ENCODE measurements around the gene NUP210L.

Gene NUP210L

DNA sequence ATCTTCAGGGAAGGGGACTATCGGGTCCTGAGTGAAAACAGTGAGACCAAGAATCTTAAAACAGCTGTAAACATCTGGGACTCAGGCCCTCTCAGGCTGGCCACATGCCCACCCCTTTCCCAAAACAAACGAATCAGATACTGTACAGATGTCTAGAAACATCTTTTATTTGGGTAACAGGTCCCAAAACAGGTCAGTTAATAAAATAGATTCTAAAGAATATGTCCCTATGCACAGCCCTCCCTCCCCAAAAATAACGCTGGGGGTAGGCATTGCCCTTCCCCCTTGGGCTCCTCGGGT is 196.0 kb downstream of the NUP210L start:
- peaks cover 20 to 67% (median 54%) of the 10 kb centered on the region in 4 experiments for H3K4me1 ChIP-seq (ENCODE audit: control extremely low read depth in 1 of 4, control insufficient read depth in 4 of 4, insufficient read depth in 4 of 4, low read length in 3 of 4)
- H3K27ac ChIP-seq (ENCODE audit: insufficient read depth in 1 of 2, low read depth in 1 of 2, low read length in 2 of 2, poor library complexity in 1 of 2, severe bottlenecking in 2 of 2): peak overlapping the region; percentile 83 to 90
- DNase-seq: no peak
- WGBS (ENCODE audit: insufficient coverage): 80% methylated on average over 1 of the region's 4 CpGs
- H3K9me3 ChIP-seq (ENCODE audit: control extremely low read depth in 1 of 5, control insufficient read depth in 4 of 5, insufficient read depth in 2 of 5, low read depth in 1 of 5, low read length in 4 of 5): no peaks in the 10 kb centered on the region
- H3K36me3 ChIP-seq (ENCODE audit: control insufficient read depth in 4 of 4, insufficient read depth in 4 of 4, low read length in 3 of 4): peaks cover 0 to 39% (median 28%) of the 10 kb centered on the region in 4 experiments
- H3K4me3 ChIP-seq (ENCODE audit: control insufficient read depth in 1 of 7, extremely low read depth in 1 of 7, insufficient read depth in 4 of 7, low read depth in 2 of 7, low read length in 6 of 7): peak overlapping the region in 4 of 7 experiments; percentile 87 to 97 (median 96)
- H3K27me3 ChIP-seq (replicated peaks in 2 of 5; ENCODE audit: control insufficient read depth in 4 of 5, insufficient read depth in 5 of 5, low read length in 4 of 5): no peaks in the 10 kb centered on the region
- ChIA-PET POLR2A (interaction anchor here (0.7 to 1.9 kb wide), 3 partner anchors 8 to 32 kb away, joined by 3 to 7 read pairs (median 4); partner anchors contain the start of genes CREB3L4 and RPS27), CTCF (interaction anchor here (1.1 to 6.2 kb wide), 3 partner anchors 8 to 19 kb away, joined by 4 to 52 read pairs (median 6); partner anchors contain the start of genes CREB3L4, DENND4B and JTB)

DNA sequence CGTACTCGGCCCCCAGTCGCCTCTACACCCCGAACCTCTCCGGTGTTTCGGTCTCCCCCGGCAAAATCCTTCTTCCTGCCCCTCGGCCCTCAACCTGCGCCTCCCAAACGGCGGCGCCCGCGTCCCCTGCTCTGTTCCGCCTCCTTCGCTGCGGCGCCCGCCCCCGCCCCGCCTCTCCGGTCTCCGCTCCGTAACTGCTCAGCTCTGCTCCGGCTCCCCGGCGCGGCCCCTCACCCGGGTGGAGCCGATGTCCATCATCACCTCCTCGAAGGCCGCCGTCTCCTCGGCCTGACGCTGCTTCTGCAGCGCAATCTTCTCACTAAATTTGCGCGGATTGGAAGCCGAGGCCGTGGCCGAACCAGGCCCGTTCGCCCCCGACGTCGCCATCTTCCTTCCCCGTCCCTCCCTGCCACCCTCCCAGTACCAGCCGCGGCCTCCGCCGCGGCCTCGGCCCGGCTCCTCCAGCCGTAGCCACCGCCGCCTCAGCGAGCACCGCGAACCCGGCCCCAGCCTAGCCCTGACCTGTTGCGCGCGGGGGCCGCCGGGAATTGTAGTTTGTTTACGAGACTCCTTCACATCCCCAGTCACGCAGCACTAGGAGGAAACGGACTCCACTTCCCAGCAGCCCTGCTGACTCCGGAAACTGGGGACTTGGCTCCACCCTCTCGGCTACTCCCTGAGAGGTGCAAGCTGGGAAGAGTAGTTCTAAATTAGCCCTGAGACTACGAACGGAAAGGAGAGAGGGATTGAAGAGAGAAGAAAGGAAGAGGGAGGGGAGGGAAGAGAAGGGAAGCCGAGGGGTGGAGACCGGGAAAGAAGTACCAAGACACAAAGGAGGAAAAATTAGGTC is 196.5 kb downstream of the NUP210L start, which contains the start of gene CRTC2:
TSS of gene CRTC2 (minus strand) at position 502 of the 850 bp plus-strand sequence. CDS start at position 387, 115 bp downstream.
- under 1% methylated on average over 73 of the region's 75 CpGs for WGBS (ENCODE audit: insufficient coverage)
- Histone ChIP-seq H3K9me3 (ENCODE audit: control extremely low read depth in 1 of 5, control insufficient read depth in 4 of 5, insufficient read depth in 2 of 5, low read depth in 1 of 5, low read length in 4 of 5) (no peaks in the 10 kb centered on the region), H3K36me3 (ENCODE audit: control insufficient read depth in 4 of 4, insufficient read depth in 4 of 4, low read length in 3 of 4) (peaks cover 0 to 45% (median 31%) of the 10 kb centered on the region in 4 experiments), H3K4me1 (ENCODE audit: control extremely low read depth in 1 of 4, control insufficient read depth in 4 of 4, insufficient read depth in 4 of 4, low read length in 3 of 4) (peaks cover 20 to 63% (median 51%) of the 10 kb centered on the region in 4 experiments), H3K27ac (ENCODE audit: insufficient read depth in 1 of 2, low read depth in 1 of 2, low read length in 2 of 2, poor library complexity in 1 of 2, severe bottlenecking in 2 of 2) (peak within 1 kb of the TSS; percentile 83 to 90), H3K27me3 (replicated peaks in 2 of 5; ENCODE audit: control insufficient read depth in 4 of 5, insufficient read depth in 5 of 5, low read length in 4 of 5) (no peaks in the 10 kb centered on the region), H3K4me3 (ENCODE audit: control insufficient read depth in 1 of 7, extremely low read depth in 1 of 7, insufficient read depth in 4 of 7, low read depth in 2 of 7, low read length in 6 of 7) (peak within 1 kb of the TSS; percentile 86 to 97 (median 94))
- CTCF ChIA-PET: interaction anchor here (1.1 to 6.2 kb wide), 4 partner anchors 9 to 42 kb away, joined by 4 to 52 read pairs (median 5); partner anchors contain the start of genes CREB3L4, DENND4B and JTB
- POLR2A ChIA-PET: interaction anchor here (0.5 to 1.9 kb wide), 5 partner anchors 9 to 51 kb away, joined by 3 to 7 read pairs (median 4); partner anchors contain the start of genes CREB3L4 and RPS27
- peak; percentile 97 to 99 (median 98) for DNase-seq

DNA sequence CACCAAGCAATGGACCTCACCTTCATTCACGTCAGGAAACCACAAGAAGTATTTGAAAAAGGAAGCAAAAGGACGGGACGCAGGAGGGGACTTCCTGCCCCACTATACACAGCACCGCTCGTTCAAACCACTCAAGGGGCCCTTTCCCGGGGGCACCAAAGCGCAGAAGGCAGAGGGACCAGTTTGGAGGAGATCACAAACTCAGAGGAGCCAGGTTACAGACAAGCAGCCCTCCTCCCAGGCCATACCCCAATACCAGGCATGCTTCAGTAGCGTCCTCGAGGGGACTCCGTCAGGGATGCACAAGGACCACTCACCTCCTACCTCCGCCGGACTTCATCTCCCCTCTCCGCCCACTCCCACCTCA is 197.1 kb downstream of the NUP210L start:
- ChIA-PET CTCF (interaction anchor here (1.6 to 6.2 kb wide), 3 partner anchors 9 to 41 kb away, joined by 4 to 52 read pairs (median 18); partner anchors contain the start of genes CREB3L4 and DENND4B), POLR2A (interaction anchor here (0.6 to 1.9 kb wide), 4 partner anchors 9 to 13 kb away, joined by 3 to 7 read pairs (median 4); partner anchors contain the start of gene CREB3L4)
- H3K4me3 ChIP-seq (ENCODE audit: control insufficient read depth in 1 of 7, extremely low read depth in 1 of 7, insufficient read depth in 4 of 7, low read depth in 2 of 7, low read length in 6 of 7): peak overlapping the region; percentile 86 to 97 (median 94)
- no peaks in the 10 kb centered on the region for H3K9me3 ChIP-seq (ENCODE audit: control extremely low read depth in 1 of 5, control insufficient read depth in 4 of 5, insufficient read depth in 2 of 5, low read depth in 1 of 5, low read length in 4 of 5)
- peak overlapping the region; percentile 83 to 90 for H3K27ac ChIP-seq (ENCODE audit: insufficient read depth in 1 of 2, low read depth in 1 of 2, low read length in 2 of 2, poor library complexity in 1 of 2, severe bottlenecking in 2 of 2)
- peaks cover 20 to 59% (median 46%) of the 10 kb centered on the region in 4 experiments for H3K4me1 ChIP-seq (ENCODE audit: control extremely low read depth in 1 of 4, control insufficient read depth in 4 of 4, insufficient read depth in 4 of 4, low read length in 3 of 4)
- WGBS (ENCODE audit: insufficient coverage): 0% methylated on average over 9 of the region's 13 CpGs
- peak in 2 of 3 donors; percentile 57 to 61 for DNase-seq
- H3K36me3 ChIP-seq (ENCODE audit: control insufficient read depth in 4 of 4, insufficient read depth in 4 of 4, low read length in 3 of 4): peaks cover 0 to 49% (median 33%) of the 10 kb centered on the region in 4 experiments
- no peaks in the 10 kb centered on the region for H3K27me3 ChIP-seq (replicated peaks in 2 of 5; ENCODE audit: control insufficient read depth in 4 of 5, insufficient read depth in 5 of 5, low read length in 4 of 5)

DNA sequence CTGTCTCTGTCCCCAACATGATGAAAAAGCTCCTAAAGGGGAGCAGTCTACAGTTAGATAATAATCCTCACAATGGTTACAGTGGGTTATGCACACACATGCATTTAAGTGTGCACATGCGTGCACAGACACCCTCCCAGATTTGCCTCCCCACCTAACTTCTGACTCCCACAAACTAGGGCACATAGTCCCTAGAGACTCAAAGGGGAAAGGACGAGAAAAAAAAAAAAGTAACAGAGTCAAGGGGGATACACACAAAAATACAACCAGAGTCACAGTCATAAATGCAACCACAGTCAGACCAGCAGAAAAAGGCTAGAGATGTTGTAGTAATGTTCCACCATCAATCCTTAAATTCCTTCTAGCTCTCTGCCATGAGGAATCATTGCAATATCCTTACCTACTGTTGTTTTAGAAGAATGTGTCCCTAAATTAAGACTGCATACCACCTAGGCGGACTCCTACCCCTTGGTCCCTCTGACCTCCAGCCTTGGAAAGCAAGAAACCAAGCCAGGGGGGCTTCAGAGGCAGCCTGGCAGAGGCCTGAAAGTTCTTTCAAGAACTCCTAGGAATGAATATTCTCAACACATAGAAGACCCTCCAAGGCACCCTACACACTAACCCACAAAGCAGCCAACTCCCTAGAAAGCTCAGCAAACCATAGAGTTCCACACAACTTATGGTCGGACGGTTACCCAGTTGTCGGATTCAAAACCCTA is 197.7 kb downstream of the NUP210L start:
- CTCF ChIA-PET: interaction anchor here (1.0 to 6.2 kb wide), 5 partner anchors 10 to 41 kb away, joined by 3 to 52 read pairs (median 9); partner anchors contain the start of genes CREB3L4 and DENND4B
- no CpG with 5 or more reads among the region's 6 CpGs for WGBS (ENCODE audit: insufficient coverage)
- peak overlapping the region; percentile 83 to 90 for H3K27ac ChIP-seq (ENCODE audit: insufficient read depth in 1 of 2, low read depth in 1 of 2, low read length in 2 of 2, poor library complexity in 1 of 2, severe bottlenecking in 2 of 2)
- no peaks in the 10 kb centered on the region for H3K27me3 ChIP-seq (replicated peaks in 2 of 5; ENCODE audit: control insufficient read depth in 4 of 5, insufficient read depth in 5 of 5, low read length in 4 of 5)
- peak overlapping the region; percentile 86 to 97 (median 94) for H3K4me3 ChIP-seq (ENCODE audit: control insufficient read depth in 1 of 7, extremely low read depth in 1 of 7, insufficient read depth in 4 of 7, low read depth in 2 of 7, low read length in 6 of 7)
- POLR2A ChIA-PET: interaction anchor here (0.6 to 1.9 kb wide), 8 partner anchors 10 to 157 kb away, joined by 3 to 7 read pairs (median 4); partner anchors contain the start of genes CREB3L4 and RPS27
- no peak for DNase-seq
- peaks cover 4 to 53% (median 38%) of the 10 kb centered on the region in 4 experiments for H3K36me3 ChIP-seq (ENCODE audit: control insufficient read depth in 4 of 4, insufficient read depth in 4 of 4, low read length in 3 of 4)
- H3K9me3 ChIP-seq (ENCODE audit: control extremely low read depth in 1 of 5, control insufficient read depth in 4 of 5, insufficient read depth in 2 of 5, low read depth in 1 of 5, low read length in 4 of 5): no peaks in the 10 kb centered on the region
- H3K4me1 ChIP-seq (ENCODE audit: control extremely low read depth in 1 of 4, control insufficient read depth in 4 of 4, insufficient read depth in 4 of 4, low read length in 3 of 4): peaks cover 20 to 54% (median 40%) of the 10 kb centered on the region in 4 experiments

DNA sequence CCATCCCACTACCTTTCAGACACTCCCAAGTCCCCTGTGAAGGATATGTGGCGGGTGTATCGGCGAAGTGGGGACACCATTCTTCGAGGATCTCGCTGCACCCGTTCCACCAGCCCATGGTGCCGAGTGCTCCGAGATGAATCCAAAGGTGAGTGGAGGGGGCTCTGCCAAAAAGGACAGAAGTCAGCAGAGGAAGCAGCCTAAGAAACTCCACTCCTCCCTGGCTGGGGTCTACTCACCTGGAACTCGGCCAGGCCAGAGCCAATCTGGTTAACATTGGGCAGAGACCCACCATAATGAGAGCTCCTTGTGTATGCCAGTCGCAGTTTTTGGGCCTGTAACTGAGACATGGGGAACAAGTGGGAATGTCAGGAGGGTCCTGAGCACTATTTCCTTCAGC is 200.0 kb downstream of the NUP210L start:
- Histone ChIP-seq H3K36me3 (ENCODE audit: control insufficient read depth in 4 of 4, insufficient read depth in 4 of 4, low read length in 3 of 4) (peaks cover 14 to 56% (median 43%) of the 10 kb centered on the region in 4 experiments), H3K27me3 (replicated peaks in 2 of 5; ENCODE audit: control insufficient read depth in 4 of 5, insufficient read depth in 5 of 5, low read length in 4 of 5) (no peaks in the 10 kb centered on the region), H3K4me3 (ENCODE audit: control insufficient read depth in 1 of 7, extremely low read depth in 1 of 7, insufficient read depth in 4 of 7, low read depth in 2 of 7, low read length in 6 of 7) (no peak overlapping the region), H3K27ac (ENCODE audit: insufficient read depth in 1 of 2, low read depth in 1 of 2, low read length in 2 of 2, poor library complexity in 1 of 2, severe bottlenecking in 2 of 2) (no peak overlapping the region), H3K9me3 (ENCODE audit: control extremely low read depth in 1 of 5, control insufficient read depth in 4 of 5, insufficient read depth in 2 of 5, low read depth in 1 of 5, low read length in 4 of 5) (no peaks in the 10 kb centered on the region), H3K4me1 (ENCODE audit: control extremely low read depth in 1 of 4, control insufficient read depth in 4 of 4, insufficient read depth in 4 of 4, low read length in 3 of 4) (peaks cover 12 to 39% (median 30%) of the 10 kb centered on the region in 4 experiments)
- no peak for DNase-seq
- WGBS (ENCODE audit: insufficient coverage): 95% methylated on average over 8 of the region's 10 CpGs
- POLR2A ChIA-PET: no interaction called here
- CTCF ChIA-PET: interaction anchor here (1.4 to 6.2 kb wide), 2 partner anchors 9 to 30 kb away, joined by 3 to 52 read pairs; partner anchors contain the start of gene DENND4B

DNA sequence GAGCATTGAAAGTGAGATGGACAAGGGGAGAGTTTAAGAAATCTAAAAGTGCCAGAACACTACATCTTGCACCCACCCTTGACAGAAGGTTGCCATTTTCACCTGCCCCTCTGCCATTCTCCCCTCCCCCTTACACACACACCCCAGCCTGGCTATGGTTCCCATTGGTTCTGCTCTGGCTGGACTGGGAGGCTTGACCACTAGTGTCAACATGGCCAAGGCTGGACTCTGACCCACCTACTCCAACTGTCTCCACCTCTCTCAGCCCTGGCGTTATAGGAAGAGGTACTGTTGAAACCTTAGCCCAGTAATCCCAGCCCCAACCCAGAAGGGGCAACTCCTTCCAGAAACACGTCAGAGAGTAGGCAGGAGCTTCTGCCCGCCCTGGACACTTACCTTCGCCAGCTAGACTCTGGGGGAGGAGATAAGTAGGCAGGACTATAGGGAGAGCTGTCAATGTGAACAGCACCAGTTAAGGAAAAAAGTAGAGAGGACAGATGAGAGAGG is 201.0 kb downstream of the NUP210L start:
- ChIA-PET CTCF (interaction anchor here (1.0 to 6.2 kb wide), 5 partner anchors 8 to 156 kb away, joined by 3 to 52 read pairs (median 5); partner anchors contain the start of genes DENND4B and RAB13), POLR2A (no interaction called here)
- H3K4me3 ChIP-seq (ENCODE audit: control insufficient read depth in 1 of 7, extremely low read depth in 1 of 7, insufficient read depth in 4 of 7, low read depth in 2 of 7, low read length in 6 of 7): no peak overlapping the region
- H3K9me3 ChIP-seq (ENCODE audit: control extremely low read depth in 1 of 5, control insufficient read depth in 4 of 5, insufficient read depth in 2 of 5, low read depth in 1 of 5, low read length in 4 of 5): no peaks in the 10 kb centered on the region
- DNase-seq: no peak
- H3K27me3 ChIP-seq (replicated peaks in 2 of 5; ENCODE audit: control insufficient read depth in 4 of 5, insufficient read depth in 5 of 5, low read length in 4 of 5): no peaks in the 10 kb centered on the region
- peaks cover 14 to 56% (median 43%) of the 10 kb centered on the region in 4 experiments for H3K36me3 ChIP-seq (ENCODE audit: control insufficient read depth in 4 of 4, insufficient read depth in 4 of 4, low read length in 3 of 4)
- H3K27ac ChIP-seq (ENCODE audit: insufficient read depth in 1 of 2, low read depth in 1 of 2, low read length in 2 of 2, poor library complexity in 1 of 2, severe bottlenecking in 2 of 2): peak overlapping the region in 1 of 2 experiments; percentile 12
- peaks cover 12 to 30% (median 25%) of the 10 kb centered on the region in 4 experiments for H3K4me1 ChIP-seq (ENCODE audit: control extremely low read depth in 1 of 4, control insufficient read depth in 4 of 4, insufficient read depth in 4 of 4, low read length in 3 of 4)
- WGBS (ENCODE audit: insufficient coverage): 96% methylated on average over 4 of the region's 4 CpGs

All from common myeloid progenitor, CD34-positive (primary cell).